Activated CD4-positive, alpha-beta T cell treated with anti-CD3 and anti-CD28 coated beads, Interleukin-2, Interleukin-6, amounts not matched to agents 100 ng/mL and 50 ng/mL, durations not matched to agents 16 hours and 8 hours (primary cell): ENCODE measurements around the gene TACR1.

Experiments used
- DNase-seq: peaks from one replicate; pipeline ENCODE4 v3.0.0-alpha.2; 2020

The TACR1 gene

GRCh38 chr2:75045526-75046050 is 153.7 kb downstream of the TACR1 start:
- no peak for DNase-seq

GRCh38 chr2:75044291-75044690 is 155.0 kb downstream of the TACR1 start:
- no peak for DNase-seq

- DNase-seq = no peak
Observed at GRCh38 chr2:75042823-75043222, 156.5 kb downstream of the TACR1 start.

DNA sequence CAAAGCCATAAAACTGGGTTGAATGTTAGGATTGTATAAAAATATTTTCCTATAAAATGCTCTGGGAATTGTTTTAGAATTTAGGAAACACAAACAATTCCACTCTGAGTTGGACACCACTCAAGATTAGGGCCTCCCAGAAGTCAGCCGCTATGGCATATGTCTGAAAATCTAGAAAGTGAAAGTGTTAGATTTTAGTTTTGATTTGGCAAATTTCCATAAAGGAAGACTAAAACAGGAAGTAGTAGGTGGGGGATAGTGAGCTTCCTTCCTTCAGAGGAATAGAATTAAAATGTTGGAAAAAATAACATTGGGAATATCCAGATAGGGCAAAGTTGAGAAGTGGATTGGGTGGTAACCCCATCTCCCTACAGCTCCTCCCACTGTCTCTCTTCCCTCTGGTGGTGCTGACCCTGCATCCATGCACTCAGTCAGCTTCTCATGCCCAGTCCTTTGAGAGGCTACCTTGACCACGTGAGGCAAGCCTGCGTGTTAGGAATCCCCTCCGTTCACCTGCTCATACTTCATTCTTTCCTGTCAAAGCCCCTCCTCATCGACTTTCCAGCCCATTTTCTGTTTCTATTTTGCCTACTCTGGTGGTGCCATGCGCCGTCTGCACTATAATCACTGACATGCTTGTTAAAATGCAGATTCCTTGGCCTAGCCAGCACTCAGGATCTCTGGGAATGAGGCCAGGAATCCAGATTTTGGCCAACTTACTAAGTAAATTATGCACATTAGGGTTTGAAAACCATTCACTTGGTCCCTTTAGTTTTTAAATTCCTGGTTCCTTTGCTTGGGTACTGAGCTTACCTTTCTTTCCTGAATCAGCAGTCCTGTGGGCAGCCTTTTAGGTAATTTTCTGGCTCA is 157.4 kb downstream of the TACR1 start:
- no peak for DNase-seq

DNA sequence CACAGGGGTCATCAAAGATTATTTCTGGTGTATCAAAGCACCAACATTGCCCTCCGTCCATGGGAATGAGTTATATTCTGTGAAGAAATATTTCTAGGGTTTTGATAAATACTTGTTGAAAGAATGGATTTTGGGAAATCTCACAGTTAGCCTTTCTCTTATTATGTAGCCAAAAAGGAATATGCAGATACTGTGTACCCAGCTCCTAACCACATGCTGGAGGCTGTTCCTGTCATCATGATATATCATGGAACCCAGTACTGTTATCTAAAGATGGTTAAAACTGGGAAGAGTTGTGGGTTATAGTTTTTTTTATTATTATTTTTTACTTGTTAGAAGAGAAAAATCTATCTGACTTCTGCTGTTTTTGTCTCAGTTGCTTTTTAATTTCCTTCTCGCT is 158.1 kb downstream of the TACR1 start:
- DNase-seq = no peak

DNA sequence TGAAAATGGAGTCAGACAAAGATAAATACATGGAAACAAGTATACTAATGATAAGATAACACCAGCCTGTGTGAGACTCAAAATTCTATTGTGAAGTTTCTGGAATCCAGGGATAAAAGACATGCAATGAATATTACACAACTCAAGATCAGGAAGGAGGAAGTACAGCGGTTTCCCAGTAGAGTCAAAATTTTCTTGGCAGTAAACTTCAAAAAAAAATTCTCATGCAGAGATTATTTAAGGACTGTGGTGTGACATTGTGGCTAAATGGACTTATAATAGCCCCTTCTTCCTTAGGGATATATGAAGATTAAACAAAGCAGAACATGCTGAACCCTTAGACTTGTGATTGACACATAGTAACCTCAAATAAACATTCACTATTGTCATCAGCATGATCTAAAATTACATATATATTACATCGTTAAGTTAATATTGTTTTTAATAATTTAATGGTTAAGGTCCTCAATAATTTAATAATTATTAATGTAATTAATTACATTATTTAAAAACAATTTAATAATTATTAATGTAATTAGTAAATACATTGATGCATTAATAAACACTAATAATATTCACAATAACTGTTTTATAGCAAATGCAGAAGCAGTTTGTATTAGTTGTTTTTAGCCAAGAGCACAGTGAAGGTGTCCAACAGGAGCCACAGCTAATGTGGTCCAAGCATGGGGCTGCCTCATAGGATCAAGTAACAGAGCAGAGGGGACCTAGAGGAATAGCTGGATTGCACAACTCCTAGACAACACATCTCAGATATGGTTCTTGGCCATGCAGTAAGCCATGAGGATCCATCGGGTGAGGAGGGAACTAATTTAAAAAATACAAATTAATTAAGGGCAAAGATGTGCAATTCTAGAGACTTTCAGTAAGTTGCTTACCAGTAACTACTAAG is 163.6 kb downstream of the TACR1 start:
- DNase-seq = no peak

- DNase-seq = no peak
Observed at GRCh38 chr2:75033516-75033915, 165.8 kb downstream of the TACR1 start.

- no peak for DNase-seq
Observed at GRCh38 chr2:75031906-75032803, 167.2 kb downstream of the TACR1 start.

DNA sequence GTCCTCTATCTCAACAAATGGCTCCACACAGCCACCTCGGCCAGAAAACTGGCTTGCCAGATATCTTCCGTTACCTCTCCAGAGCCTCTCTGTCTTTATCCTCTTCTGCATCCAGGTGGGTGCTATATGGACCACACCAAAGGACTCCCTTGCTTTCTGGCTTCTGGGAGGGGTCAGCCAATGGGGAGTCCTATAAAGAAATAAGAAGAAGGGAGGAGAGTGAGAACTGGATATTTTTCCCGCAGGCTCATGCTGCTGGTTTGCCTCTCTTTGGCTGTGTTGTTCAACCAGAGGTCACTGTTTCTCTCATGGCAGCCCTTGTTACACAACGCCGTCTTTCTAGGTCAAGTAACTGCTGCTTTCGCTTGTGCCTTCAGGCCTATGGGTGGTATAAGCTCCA is 168.1 kb downstream of the TACR1 start:
- DNase-seq = no peak

DNA sequence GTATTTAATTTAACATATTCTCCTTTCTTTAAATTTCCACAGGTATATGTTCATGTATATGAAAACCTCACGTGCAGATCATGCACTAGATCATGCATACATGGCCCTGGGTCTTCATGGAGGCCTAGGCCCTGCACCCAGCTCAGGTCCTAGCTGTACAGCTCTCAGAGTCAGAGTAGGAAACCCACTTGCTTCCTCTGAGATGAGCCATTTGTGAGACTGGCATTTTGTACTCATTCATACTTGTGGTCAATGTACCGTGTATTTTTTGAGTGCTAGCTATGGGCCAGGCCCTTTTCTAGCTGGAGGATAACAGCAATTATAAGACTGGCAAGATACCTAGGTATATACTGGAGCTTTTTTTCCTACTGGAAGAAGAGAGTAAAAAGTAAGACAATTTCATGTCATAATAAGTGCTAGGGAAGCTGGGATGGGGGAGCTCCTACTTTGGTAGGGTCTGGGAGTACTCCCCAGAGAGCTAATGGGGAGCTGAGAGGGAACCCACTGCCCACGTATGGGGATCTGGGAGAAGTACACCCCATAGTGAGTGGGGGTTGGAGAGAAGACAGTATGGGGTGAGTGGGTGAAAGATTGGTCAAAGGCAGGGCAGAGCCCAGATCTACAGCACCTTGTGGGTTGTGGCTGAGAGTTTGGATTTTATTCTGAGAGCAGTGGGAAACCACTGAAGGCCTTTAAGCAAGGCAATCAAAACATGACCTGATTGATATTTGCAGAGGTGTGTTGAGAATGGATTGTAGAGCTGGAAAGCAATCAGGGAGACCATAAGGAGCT is 168.9 kb downstream of the TACR1 start:
- DNase-seq = peak; percentile 9

DNA sequence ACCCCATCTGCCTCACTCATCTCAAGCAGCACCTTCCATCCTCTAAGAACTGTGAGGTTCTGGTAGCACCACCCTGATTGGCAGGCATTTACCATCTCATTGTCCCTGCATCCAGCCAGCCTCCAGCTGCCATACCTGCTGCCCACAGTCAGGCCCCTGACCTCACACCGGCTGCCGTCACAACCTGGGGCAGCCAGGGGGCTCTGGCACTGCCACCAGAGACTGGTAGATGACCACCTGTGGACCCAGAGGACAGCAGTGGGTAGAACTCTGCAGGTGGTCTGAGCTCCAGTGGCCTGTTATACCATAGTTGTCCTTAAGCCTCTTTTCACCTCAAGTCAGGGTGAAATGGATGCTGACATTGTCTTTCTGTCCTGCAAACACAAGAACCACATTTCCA is 171.4 kb downstream of the TACR1 start:
- no peak for DNase-seq

- no peak for DNase-seq
Observed at GRCh38 chr2:75025633-75026380, 173.5 kb downstream of the TACR1 start.

DNA sequence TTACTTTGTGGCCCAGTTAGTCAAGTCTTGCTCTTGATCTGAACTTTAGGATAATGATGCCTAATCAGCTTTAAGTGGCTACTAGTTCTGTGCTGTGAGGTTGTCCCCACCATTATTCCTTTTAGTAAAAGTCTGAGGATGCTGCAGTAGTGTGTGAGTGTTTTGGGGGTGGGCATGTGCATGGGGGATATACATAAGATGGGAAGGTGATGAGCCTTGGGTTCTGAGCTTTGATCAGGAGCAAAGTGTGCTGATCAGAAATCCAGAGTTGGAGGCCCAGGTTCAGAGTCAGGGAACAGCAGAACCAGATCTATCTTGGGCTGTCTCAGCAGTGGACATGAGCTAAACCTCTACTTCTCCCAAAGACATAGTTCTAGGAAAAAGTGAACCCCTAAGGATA is 174.1 kb downstream of the TACR1 start:
- DNase-seq = no peak

DNA sequence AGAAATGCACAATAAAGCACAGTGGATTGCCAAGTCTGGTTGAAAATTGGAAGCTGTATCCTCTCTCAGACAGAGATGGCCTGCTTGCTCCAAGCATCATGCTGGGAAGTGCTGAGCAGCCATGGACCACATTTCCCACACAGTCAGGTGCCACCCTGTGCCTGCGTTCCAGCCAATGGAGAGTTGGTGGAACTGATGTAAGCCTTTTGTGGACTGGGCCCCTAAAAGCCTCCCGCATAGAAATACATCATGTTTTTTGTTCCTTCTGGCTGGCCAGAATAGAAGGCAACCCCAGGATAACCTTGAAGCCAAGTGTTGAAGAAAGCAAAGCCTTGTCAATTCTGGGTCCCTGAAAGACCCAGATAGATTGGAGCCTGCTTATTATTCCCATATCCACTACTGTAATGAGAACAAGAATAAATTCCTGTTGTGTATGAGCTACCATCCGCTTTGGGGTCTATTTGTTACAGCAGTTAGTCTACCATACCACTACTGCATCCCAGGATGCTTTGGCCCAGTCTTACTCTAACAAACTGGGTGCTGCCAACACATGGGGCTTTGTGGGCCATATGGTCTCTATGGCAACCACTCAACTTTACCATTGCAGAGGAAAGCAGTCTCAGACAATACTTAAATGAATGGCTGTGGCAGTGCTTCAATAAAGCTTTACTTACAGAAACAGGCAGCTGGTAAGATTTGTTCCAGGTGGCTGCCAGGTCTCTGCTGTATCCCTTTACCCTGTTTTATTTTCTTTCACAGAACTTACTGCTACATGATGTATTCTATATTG is 175.5 kb downstream of the TACR1 start:
- no peak for DNase-seq

DNA sequence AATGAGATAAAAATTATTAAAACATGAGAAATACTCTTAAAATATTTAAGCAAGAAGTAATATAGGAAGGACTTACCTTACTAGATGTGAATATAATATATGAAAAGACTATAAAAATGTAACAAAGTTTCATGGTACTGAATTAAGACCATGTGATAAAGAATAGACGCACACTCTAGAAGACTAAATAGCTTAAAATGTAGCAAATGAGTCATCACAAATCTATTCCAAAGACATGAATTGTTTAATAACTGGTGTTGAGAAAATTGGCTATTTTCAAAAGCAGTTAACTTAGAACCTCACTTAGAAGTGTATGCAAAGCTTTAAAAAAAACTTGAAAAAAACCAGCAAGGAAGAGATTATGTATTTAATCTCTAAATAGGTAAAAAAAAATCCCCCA is 176.8 kb downstream of the TACR1 start:
- no peak for DNase-seq

DNA sequence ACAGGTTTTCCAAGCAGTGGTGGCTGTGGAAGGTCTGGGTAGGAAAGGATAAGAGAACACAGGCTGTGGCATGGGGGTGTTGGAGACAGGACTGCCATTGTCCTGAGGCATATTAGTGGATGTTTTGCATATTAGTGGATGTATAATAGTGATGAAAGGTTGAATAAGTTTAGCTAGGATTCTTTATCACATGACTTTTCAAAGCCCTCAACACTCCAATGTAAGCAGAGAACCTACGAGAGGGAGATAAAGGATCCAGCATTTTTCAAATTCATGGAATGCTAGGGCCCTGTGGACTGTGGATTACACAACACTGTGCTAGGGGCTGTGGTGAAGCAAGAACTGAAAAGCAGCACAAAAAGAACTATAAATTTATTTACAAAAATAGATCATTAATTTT is 177.6 kb downstream of the TACR1 start:
- no peak for DNase-seq

DNA sequence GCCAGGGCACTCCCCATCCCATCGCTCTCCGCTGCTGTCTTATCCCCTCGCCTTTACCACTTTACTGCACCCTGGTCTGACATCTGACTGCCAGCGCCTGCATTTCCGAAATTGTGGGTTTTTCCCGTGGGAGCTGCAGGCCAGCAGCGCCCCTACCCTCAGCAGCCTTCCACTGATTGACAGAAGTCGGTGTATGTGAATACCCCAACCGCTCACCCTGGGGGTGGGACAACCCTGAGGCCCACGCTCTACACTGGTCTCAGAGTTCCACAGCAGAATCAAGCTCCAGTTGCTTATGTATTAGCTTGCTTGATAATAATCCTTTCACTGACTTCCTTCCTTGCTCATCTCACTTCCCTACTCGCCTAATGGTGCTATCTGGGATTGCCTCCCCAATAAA is 178.8 kb downstream of the TACR1 start:
- DNase-seq = no peak

GRCh38 chr2:75019790-75020189 is 179.5 kb downstream of the TACR1 start:
- DNase-seq = no peak

GRCh38 chr2:75018162-75018561 is 181.2 kb downstream of the TACR1 start:
- no peak for DNase-seq

GRCh38 chr2:75012080-75012479 is 187.2 kb downstream of the TACR1 start:
- DNase-seq = no peak
